Measurements from ENCODE around the gene CETN1.

CETN1 gene

GRCh38 chr18:580154-580553 is at the start of gene CETN1:
Gene CETN1, plus strand, starts transcription at chr18:580380. Its CDS starts 29 bp downstream, at chr18:580409.
- no peak for DNase-seq (ENCODE audit: low read depth)

- no peak for DNase-seq (ENCODE audit: low read depth)
Observed at GRCh38 chr18:532018-532417, 48.2 kb upstream of the CETN1 start.

- no peak for DNase-seq (ENCODE audit: low read depth)
Observed at GRCh38 chr18:532632-533031, 47.5 kb upstream of the CETN1 start.

- DNase-seq (ENCODE audit: low read depth) = no peak
Observed at GRCh38 chr18:533995-534601, 46.1 kb upstream of the CETN1 start.

GRCh38 chr18:543447-544078 is 36.6 kb upstream of the CETN1 start:
- DNase-seq (ENCODE audit: low read depth) = no peak

- DNase-seq (ENCODE audit: low read depth) = no peak
Observed at GRCh38 chr18:549967-550366, 30.2 kb upstream of the CETN1 start.

- no peak for DNase-seq (ENCODE audit: low read depth)
Observed at GRCh38 chr18:551404-552061, 28.6 kb upstream of the CETN1 start.

GRCh38 chr18:555705-556457 is 24.3 kb upstream of the CETN1 start:
- no peak for DNase-seq (ENCODE audit: low read depth)

GRCh38 chr18:564708-565561 is 15.2 kb upstream of the CETN1 start:
- DNase-seq (ENCODE audit: low read depth) = no peak

- no peak for DNase-seq (ENCODE audit: low read depth)
Observed at GRCh38 chr18:565562-566061, 14.6 kb upstream of the CETN1 start.

GRCh38 chr18:567122-567521 is 13.1 kb upstream of the CETN1 start:
- DNase-seq (ENCODE audit: low read depth) = no peak

- no peak for DNase-seq (ENCODE audit: low read depth)
Observed at GRCh38 chr18:568731-569130, 11.4 kb upstream of the CETN1 start.

- DNase-seq (ENCODE audit: low read depth) = no peak
Observed at GRCh38 chr18:570256-570655, 9.9 kb upstream of the CETN1 start.

GRCh38 chr18:570697-571096 is 9.5 kb upstream of the CETN1 start:
- DNase-seq (ENCODE audit: low read depth) = no peak

- DNase-seq (ENCODE audit: low read depth) = no peak
Observed at GRCh38 chr18:572091-572830, 7.9 kb upstream of the CETN1 start.

GRCh38 chr18:572831-573289 is 7.3 kb upstream of the CETN1 start:
- no peak for DNase-seq (ENCODE audit: low read depth)

- no peak for DNase-seq (ENCODE audit: low read depth)
Observed at GRCh38 chr18:573385-573784, 6.8 kb upstream of the CETN1 start.

GRCh38 chr18:574149-574860 is 5.9 kb upstream of the CETN1 start:
- DNase-seq (ENCODE audit: low read depth) = no peak

GRCh38 chr18:574865-575645 is 5.1 kb upstream of the CETN1 start:
- no peak for DNase-seq (ENCODE audit: low read depth)
